Stimulated activated CD8-positive, alpha-beta memory T cell treated with anti-CD3 and anti-CD28 coated beads, Interleukin-4, amount 100 ng/mL, for 4 hours (primary cell): Measurements from ENCODE around the gene CORO7.

Experiments used
- DNase-seq, 2 donors: peaks; one replicate each; pipeline ENCODE4 v3.0.0-alpha.2; 2020; ENCODE audit warnings: low read depth in 2 of 2, low spot score in 1 of 2

Gene CORO7

GRCh38 chr16:4324492-4325252, 91.7 kb downstream of the CORO7 start:
- DNase-seq = no peak

GRCh38 chr16:4323845-4324488, 92.4 kb downstream of the CORO7 start:
- no peak for DNase-seq

GRCh38 chr16:4323071-4323844, 93.1 kb downstream of the CORO7 start:
- no peak for DNase-seq

- DNase-seq = no peak
Measured at GRCh38 chr16:4322121-4323052, 94.0 kb downstream of the CORO7 start.

- DNase-seq = no peak
Measured at GRCh38 chr16:4321286-4322120, 94.9 kb downstream of the CORO7 start.

GRCh38 chr16:4320571-4321137, 95.7 kb downstream of the CORO7 start:
- no peak for DNase-seq

GRCh38 chr16:4319454-4320421, 96.7 kb downstream of the CORO7 start:
- no peak for DNase-seq

- DNase-seq = no peak
Measured at GRCh38 chr16:4318967-4319366, 97.4 kb downstream of the CORO7 start.

- no peak for DNase-seq
Measured at GRCh38 chr16:4318451-4318910, 97.9 kb downstream of the CORO7 start.

- no peak for DNase-seq
Measured at GRCh38 chr16:4317532-4318450, 98.6 kb downstream of the CORO7 start.

GRCh38 chr16:4316864-4317531, 99.4 kb downstream of the CORO7 start:
- DNase-seq = no peak

GRCh38 chr16:4316108-4316863, 100.1 kb downstream of the CORO7 start:
- DNase-seq = no peak

GRCh38 chr16:4315186-4316107, 100.9 kb downstream of the CORO7 start, which contains the start of gene GLIS2:
Gene GLIS2, plus strand, starts transcription at chr16:4316067. Its CDS starts 16,214 bp downstream, at chr16:4332281.
- no peak for DNase-seq

GRCh38 chr16:4314532-4315185, 101.7 kb downstream of the CORO7 start:
- no peak for DNase-seq
